ENCODE results near the gene POGZ.

DNA sequence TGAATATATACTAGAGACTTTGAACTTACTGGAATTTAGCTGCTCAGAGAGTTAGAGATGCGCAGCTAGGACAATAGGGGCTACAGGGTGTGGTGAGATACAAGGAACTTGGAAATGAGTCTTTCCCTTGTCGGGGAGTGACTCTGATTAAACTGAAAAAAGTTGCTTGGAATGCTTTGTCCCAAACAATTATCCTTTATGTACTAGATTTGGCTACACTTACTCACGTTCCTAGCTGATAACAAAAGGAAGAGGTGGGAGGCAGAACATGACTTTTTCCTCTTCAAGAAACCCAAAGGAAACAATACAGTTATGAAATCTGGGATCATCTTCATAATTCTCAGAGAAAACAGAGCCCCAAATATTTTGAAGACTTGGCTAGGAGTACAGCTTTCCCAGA lies 45.0 kb upstream of the POGZ start:
- TF ChIP-seq CTCF (IDR thresholded peaks at IDR 0.05) (no peak), POLR2A (IDR thresholded peaks at IDR 0.05) (no peak)

All from gastroesophageal sphincter (tissue), 3 donors.